K562 (cell line): ENCODE results near the gene CACNA2D2. TPM values are rescaled to one million over a fixed set of nuclear protein-coding genes. Genes with fewer than 3 reads are reported as not detected.

Experiments used
- ATAC-seq: fragments of 200-7000 bp; cut with Tn5 transposase; 3 replicates; pipeline ENCODE4 v1.9.1; 2020; ENCODE audit warnings: moderate library complexity
- BruUV-seq: library from RNA; stranded (reverse); fragments of 400-500 nt; replicated peaks from 2 replicates; lab custom pipeline; 2021; lab: Mats Ljungman, UMichigan
- CTCF ChIA-PET: fragments of 300-600 bp; formaldehyde crosslinking; extraction: SDS; loops from one replicate; lab custom pipeline; 2021; ENCODE audit warnings: low intra/inter-chr PET ratio; lab: Yijun Ruan, JAX
- POLR2A ChIA-PET: fragments of 300-600, 350-650 bp; sonication (Branson Sonifier 250); formaldehyde crosslinking; extraction: SDS; loops from one replicate; lab custom pipeline; 2021; ENCODE audit warnings: antibody characterized with exemption, inconsistent platforms; lab: Yijun Ruan, JAX
- DNase-seq, 4 experiments: peaks; one replicate each; pipeline versions ENCODE4 v3.0.0 to v3.0.0-alpha.2; 2011 to 2018; ENCODE audit warnings: low spot score in 3 of 4, mixed read lengths in 3 of 4; ENCODE audit errors: extremely low read depth in 1 of 4
- FAIRE-seq: peaks from 2 replicates; lab custom pipeline; 2011; peaks lifted over from hg19 to GRCh38; lab: Jason Lieb, UNC
- H2AFZ ChIP-seq: 2 replicates; pipeline ENCODE4 v1.6.0; 2011; ENCODE audit warnings: low read depth, low read length, control low read depth, inconsistent platforms
- H3K27ac ChIP-seq: fragments of 200-600 bp; 3 replicates; pipeline ENCODE4 v1.8.0; 2011; ENCODE audit warnings: low read depth, mild to moderate bottlenecking, control low read depth, inconsistent platforms, low read length, moderate library complexity, mixed read lengths; ENCODE audit errors: extremely low read depth
- H3K27me3 ChIP-seq, 2 experiments: fragments of 300-600 bp in 1 of 2; 2 replicates in 1 of 2; 3 replicates in 1 of 2; pipeline versions ENCODE4 v1.6.0 to v1.8.0; 2011; ENCODE audit warnings: inconsistent platforms in 2 of 2, low read length in 2 of 2, mild to moderate bottlenecking in 1 of 2, mixed read lengths in 1 of 2, moderate library complexity in 1 of 2; ENCODE audit not compliant: control insufficient read depth in 2 of 2, insufficient read depth in 2 of 2
- H3K36me3 ChIP-seq: fragments of 300-600 bp; 3 replicates; pipeline ENCODE4 v1.8.0; 2011; ENCODE audit warnings: mild to moderate bottlenecking, low read length, inconsistent platforms; ENCODE audit not compliant: control insufficient read depth, insufficient read depth
- H3K4me1 ChIP-seq, 2 experiments: fragments of 200-600 bp in 1 of 2; replicated peaks in 1 of 2; 2 replicates in 1 of 2; 3 replicates in 1 of 2; pipeline versions ENCODE4 v1.5.1 to v1.8.0; 2011; ENCODE audit warnings: inconsistent platforms in 2 of 2, low read length in 2 of 2, mild to moderate bottlenecking in 1 of 2, mixed read lengths in 1 of 2, moderate library complexity in 1 of 2; ENCODE audit not compliant: control insufficient read depth in 2 of 2, insufficient read depth in 2 of 2
- H3K4me2 ChIP-seq: 2 replicates; pipeline ENCODE4 v1.6.1; 2011; ENCODE audit warnings: low read length, control low read depth, inconsistent platforms, mixed read lengths; ENCODE audit not compliant: insufficient read depth
- H3K4me3 ChIP-seq: fragments of 200-600 bp; sonication (generic), shearing (Covaris generic); 2 replicates; pipeline ENCODE4 v1.5.1; 2016; ENCODE audit warnings: control low read depth, inconsistent platforms
- H3K79me2 ChIP-seq: fragments of 200-600 bp; 3 replicates; pipeline ENCODE4 v1.8.0; 2011; ENCODE audit warnings: low read length, inconsistent platforms; ENCODE audit not compliant: control insufficient read depth, insufficient read depth
- H3K9ac ChIP-seq, 2 experiments: 2 replicates each; pipeline versions ENCODE4 v1.6.0 to v1.6.1; 2011; ENCODE audit warnings: low read depth in 2 of 2, low read length in 2 of 2, control low read depth in 1 of 2, inconsistent platforms in 1 of 2, mild to moderate bottlenecking in 1 of 2, mixed read lengths in 1 of 2; ENCODE audit not compliant: insufficient read depth in 1 of 2
- H3K9me1 ChIP-seq: one replicate; pipeline ENCODE4 v1.6.0; 2011; ENCODE audit warnings: inconsistent platforms, mild to moderate bottlenecking, low read length, moderate library complexity; ENCODE audit not compliant: control insufficient read depth, insufficient read depth
- H3K9me3 ChIP-seq: replicated peaks from 2 replicates; pipeline ENCODE4 v1.5.1; 2011; ENCODE audit warnings: low read depth, low read length, inconsistent platforms; ENCODE audit not compliant: control insufficient read depth, insufficient read depth
- H4K20me1 ChIP-seq: replicated peaks from 2 replicates; pipeline ENCODE4 v1.6.1; 2011; ENCODE audit warnings: low read length, inconsistent platforms, mixed read lengths; ENCODE audit not compliant: control insufficient read depth, insufficient read depth
- BACH1 ChIP-seq: fragments of 200-800 bp; sonication (Bioruptor generic); IDR thresholded peaks from 2 replicates; pipeline ENCODE4 v1.6.1; 2016; ENCODE audit warnings: missing genetic modification characterization, missing compliant biosample characterization
- CREBBP ChIP-seq: IDR thresholded peaks from one replicate; pipeline ENCODE4 v1.6.1; 2012; ENCODE audit warnings: low read depth, mild to moderate bottlenecking, control low read depth, inconsistent platforms, low read length
- ESRRA ChIP-seq: fragments of 450-650 bp; IDR thresholded peaks from 2 replicates; pipeline ENCODE4 v1.6.1; 2014; ENCODE audit warnings: low read depth, mild to moderate bottlenecking, moderate library complexity, borderline replicate concordance
- GTF2A2 ChIP-seq: IDR thresholded peaks from 2 replicates; pipeline ENCODE4 v1.6.1; 2016; ENCODE audit warnings: mild to moderate bottlenecking, missing genetic modification characterization, missing compliant biosample characterization
- HDAC8 ChIP-seq: fragments of 450-650 bp; IDR thresholded peaks from 2 replicates; pipeline ENCODE4 v1.6.1; 2016; ENCODE audit warnings: mild to moderate bottlenecking, missing genetic modification characterization, moderate library complexity, missing compliant biosample characterization
- MAX ChIP-seq: sonication (generic); formaldehyde crosslinking; IDR thresholded peaks from 2 replicates; pipeline ENCODE4 v1.9.0; 2022; ENCODE audit warnings: mild to moderate bottlenecking, missing genetic modification reagents
- MED1 ChIP-seq: sonication (generic); formaldehyde crosslinking; IDR thresholded peaks from 2 replicates; pipeline ENCODE4 v1.8.1; 2023; ENCODE audit warnings: missing genetic modification reagents, borderline replicate concordance
- XRCC4 ChIP-seq: IDR thresholded peaks from one replicate; pipeline ENCODE4 v1.6.1; 2011; ENCODE audit not compliant: insufficient read depth, insufficient read length; ENCODE audit errors: extremely low read depth
- XRCC5 ChIP-seq: fragments of 200-400 bp; formaldehyde crosslinking; IDR thresholded peaks from 2 replicates; pipeline ENCODE4 v1.6.1; 2017; ENCODE audit warnings: low read depth, mild to moderate bottlenecking, low read length
- WGBS: fragments of 100-300 bp; shearing (Covaris generic); methylation state at CpG from one replicate; pipeline ENCODE4 v1.1.6; 2016; ENCODE audit warnings: low coverage, mixed read lengths; ENCODE audit not compliant: insufficient coverage; ENCODE audit errors: missing lambda C conversion rate; 5-methylcytosine and 5-hydroxymethylcytosine counted together
- in situ Hi-C: fragments of 300-500 bp; cut with MboI; formaldehyde crosslinking; loops from 4 replicates; pipeline ENCODE4 v1.15.0; 2018; ENCODE audit warnings: inconsistent platforms, mixed read lengths
- intact Hi-C: fragments of 100-400 bp; cut with micrococcal nuclease; formaldehyde crosslinking; loops from 2 replicates; pipeline ENCODE4 v1.14.2; 2022
- polyA plus RNA-seq, 8 experiments: library from polyadenylated mRNA; depleted of rRNA in 4 of 8; stranded (reverse) in 5 of 8; unstranded in 3 of 8; fragments of >200 nt; fragmentation: Nextera tagmentation in 2 of 8; fragmentation: Illumina TruSeq in 1 of 8; extraction: Ambion mirVana in 2 of 8; extraction: Trizol in 1 of 8; gene quantifications; 2 replicates each; pipeline versions ENCODE4 v1.2.1 to v1.2.3, GENCODE V29; 2011 to 2014; ENCODE audit warnings: inconsistent platforms in 1 of 8, missing spikeins in 1 of 8
- total RNA-seq, 7 experiments: library from RNA; depleted of rRNA in 6 of 7; stranded (reverse); fragments of >200 nt in 6 of 7; fragmentation: Illumina TruSeq in 2 of 7; extraction: Trizol in 2 of 7; gene quantifications; 2 replicates each; pipeline versions ENCODE4 v1.2.1 to v1.2.3, GENCODE V29; 2011 to 2021; ENCODE audit warnings: low replicate concordance in 1 of 7
- TF ChIP-seq, protein P1 (sequence below): sonication (generic); formaldehyde crosslinking; IDR thresholded peaks from 2 replicates; pipeline ENCODE4 v1.8.0; 2022; ENCODE audit warnings: mild to moderate bottlenecking, missing genetic modification reagents, borderline replicate concordance

CACNA2D2 gene
- total and polyA plus RNA-seq, 9 of the 15 experiments (the other 6 are each of a cell fraction or from before 2014, with no cell fraction given): 0.11 to 0.58 (median 0.36) TPM; not detected in 2

- CTCF ChIA-PET: no interaction called here
- H3K27ac ChIP-seq: no peak overlapping the region
- no TSS peak for BruUV-seq
- no peak overlapping the region for H3K4me3 ChIP-seq
- in situ Hi-C loops: no loop called here
- TF ChIP-seq MAX (no peak), GTF2A2 (tag) (no peak), ESRRA (no peak), HDAC8 (tag) (no peak), MED1 (CRISPR knock-in tag) (no peak), XRCC4 (no peak), CREBBP (no peak), BACH1 (tag) (no peak), XRCC5 (no peak)
- TF ChIP-seq, protein P1, sequence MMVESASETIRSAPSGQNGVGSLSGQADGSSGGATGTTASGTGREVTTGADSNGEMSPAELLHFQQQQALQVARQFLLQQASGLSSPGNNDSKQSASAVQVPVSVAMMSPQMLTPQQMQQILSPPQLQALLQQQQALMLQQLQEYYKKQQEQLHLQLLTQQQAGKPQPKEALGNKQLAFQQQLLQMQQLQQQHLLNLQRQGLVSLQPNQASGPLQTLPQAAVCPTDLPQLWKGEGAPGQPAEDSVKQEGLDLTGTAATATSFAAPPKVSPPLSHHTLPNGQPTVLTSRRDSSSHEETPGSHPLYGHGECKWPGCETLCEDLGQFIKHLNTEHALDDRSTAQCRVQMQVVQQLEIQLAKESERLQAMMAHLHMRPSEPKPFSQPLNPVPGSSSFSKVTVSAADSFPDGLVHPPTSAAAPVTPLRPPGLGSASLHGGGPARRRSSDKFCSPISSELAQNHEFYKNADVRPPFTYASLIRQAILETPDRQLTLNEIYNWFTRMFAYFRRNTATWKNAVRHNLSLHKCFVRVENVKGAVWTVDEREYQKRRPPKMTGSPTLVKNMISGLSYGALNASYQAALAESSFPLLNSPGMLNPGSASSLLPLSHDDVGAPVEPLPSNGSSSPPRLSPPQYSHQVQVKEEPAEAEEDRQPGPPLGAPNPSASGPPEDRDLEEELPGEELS (CRISPR knock-in tag): no peak
- H3K9me3 ChIP-seq: no peaks in the 10 kb centered on the region
- no peak overlapping the region for H2AFZ ChIP-seq
- no peak overlapping the region for H3K4me2 ChIP-seq
- no peaks in the 10 kb centered on the region for H3K79me2 ChIP-seq
- H3K9me1 ChIP-seq: no peaks in the 10 kb centered on the region
- intact Hi-C loops: no loop called here
- no peaks in the 10 kb centered on the region; a peak in 1 of 5 replicates for H3K4me1 ChIP-seq
- ATAC-seq: no peak
- DNase-seq: no peak
- 3% methylated on average over 12 of the region's 12 CpGs for WGBS
- POLR2A ChIA-PET: no interaction called here
- no peaks in the 10 kb centered on the region for H3K36me3 ChIP-seq
- H3K9ac ChIP-seq: no peak overlapping the region
- H4K20me1 ChIP-seq: no peaks in the 10 kb centered on the region
- H3K27me3 ChIP-seq: peaks cover 4 to 51% of the 10 kb centered on the region in 2 experiments; a peak in 3 of 5 replicates
- no peak for FAIRE-seq
These were observed 28.1 kb downstream of the CACNA2D2 start for GRCh38 chr3:50475348-50475747.
